HL-60 (cell line): Measurements from ENCODE around the gene BCL2.

Experiments used
- DNase-seq, 2 experiments: peaks; one replicate each; pipeline ENCODE4 v3.0.0-alpha.2; 2010 to 2020; ENCODE audit warnings: low read depth in 1 of 2, low spot score in 1 of 2
- H3K27ac ChIP-seq: fragments of 250-450 bp; sonication (Bioruptor Pico); replicated peaks from 2 replicates; pipeline ENCODE4 v1.5.1; 2020; ENCODE audit warnings: mild to moderate bottlenecking, moderate library complexity
- H3K27me3 ChIP-seq: fragments of 250-450 bp; sonication (Bioruptor Pico); 2 replicates; pipeline ENCODE4 v1.5.1; 2021; ENCODE audit warnings: mild to moderate bottlenecking, moderate library complexity; ENCODE audit not compliant: insufficient read depth, poor library complexity, severe bottlenecking
- H3K4me3 ChIP-seq: replicated peaks from 2 replicates; pipeline ENCODE4 v1.5.1; 2011; ENCODE audit warnings: mild to moderate bottlenecking, control low read depth, low read length; ENCODE audit not compliant: insufficient read depth
- GABPA ChIP-seq: IDR thresholded peaks from 2 replicates; pipeline ENCODE4 v1.6.1; 2012; ENCODE audit warnings: low read depth
- POLR2AphosphoS5 ChIP-seq: IDR thresholded peaks from 2 replicates; pipeline ENCODE4 v1.6.1; 2012; ENCODE audit warnings: low read depth
- SPI1 ChIP-seq: IDR thresholded peaks from 2 replicates; pipeline ENCODE4 v1.6.1; 2012; ENCODE audit warnings: low read depth, mild to moderate bottlenecking, borderline replicate concordance
- TF ChIP-seq, protein P1 (sequence below): IDR thresholded peaks from 2 replicates; pipeline ENCODE4 v1.6.1; 2012; ENCODE audit warnings: low read depth; ENCODE audit not compliant: insufficient replicate concordance
- TF ChIP-seq, protein P2 (sequence below): IDR thresholded peaks from one replicate; pipeline ENCODE4 v1.5.1; 2011; ENCODE audit warnings: low read length, control low read depth, inconsistent platforms; ENCODE audit not compliant: insufficient read depth

Gene BCL2

DNA sequence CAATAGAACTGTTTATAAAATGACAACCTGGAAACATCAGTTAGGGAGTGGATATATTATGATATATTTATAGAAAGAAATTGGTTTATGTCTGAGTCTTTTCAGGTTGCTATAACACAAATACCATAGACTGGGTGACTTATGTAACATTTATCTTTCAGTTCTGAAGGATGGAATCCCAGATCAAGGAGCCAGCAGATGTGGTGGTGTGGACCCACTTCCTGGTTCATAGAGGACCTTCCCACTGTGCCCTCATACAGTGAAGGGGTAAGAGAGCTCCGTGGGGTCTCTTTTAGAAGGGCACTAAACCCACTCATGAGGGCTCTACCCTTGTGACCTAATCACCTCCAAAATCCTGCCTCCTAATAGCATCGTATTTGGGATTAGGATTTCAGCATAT, 86.7 kb downstream of the BCL2 start:
- Histone ChIP-seq H3K27ac (no peak overlapping the region), H3K27me3 (no peaks in the 10 kb centered on the region), H3K4me3 (no peak overlapping the region)
- TF ChIP-seq, protein P1, sequence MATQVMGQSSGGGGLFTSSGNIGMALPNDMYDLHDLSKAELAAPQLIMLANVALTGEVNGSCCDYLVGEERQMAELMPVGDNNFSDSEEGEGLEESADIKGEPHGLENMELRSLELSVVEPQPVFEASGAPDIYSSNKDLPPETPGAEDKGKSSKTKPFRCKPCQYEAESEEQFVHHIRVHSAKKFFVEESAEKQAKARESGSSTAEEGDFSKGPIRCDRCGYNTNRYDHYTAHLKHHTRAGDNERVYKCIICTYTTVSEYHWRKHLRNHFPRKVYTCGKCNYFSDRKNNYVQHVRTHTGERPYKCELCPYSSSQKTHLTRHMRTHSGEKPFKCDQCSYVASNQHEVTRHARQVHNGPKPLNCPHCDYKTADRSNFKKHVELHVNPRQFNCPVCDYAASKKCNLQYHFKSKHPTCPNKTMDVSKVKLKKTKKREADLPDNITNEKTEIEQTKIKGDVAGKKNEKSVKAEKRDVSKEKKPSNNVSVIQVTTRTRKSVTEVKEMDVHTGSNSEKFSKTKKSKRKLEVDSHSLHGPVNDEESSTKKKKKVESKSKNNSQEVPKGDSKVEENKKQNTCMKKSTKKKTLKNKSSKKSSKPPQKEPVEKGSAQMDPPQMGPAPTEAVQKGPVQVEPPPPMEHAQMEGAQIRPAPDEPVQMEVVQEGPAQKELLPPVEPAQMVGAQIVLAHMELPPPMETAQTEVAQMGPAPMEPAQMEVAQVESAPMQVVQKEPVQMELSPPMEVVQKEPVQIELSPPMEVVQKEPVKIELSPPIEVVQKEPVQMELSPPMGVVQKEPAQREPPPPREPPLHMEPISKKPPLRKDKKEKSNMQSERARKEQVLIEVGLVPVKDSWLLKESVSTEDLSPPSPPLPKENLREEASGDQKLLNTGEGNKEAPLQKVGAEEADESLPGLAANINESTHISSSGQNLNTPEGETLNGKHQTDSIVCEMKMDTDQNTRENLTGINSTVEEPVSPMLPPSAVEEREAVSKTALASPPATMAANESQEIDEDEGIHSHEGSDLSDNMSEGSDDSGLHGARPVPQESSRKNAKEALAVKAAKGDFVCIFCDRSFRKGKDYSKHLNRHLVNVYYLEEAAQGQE, result no peak
- no peak for TF ChIP-seq GABPA
- no peak for TF ChIP-seq POLR2AphosphoS5
- TF ChIP-seq, protein P2, sequence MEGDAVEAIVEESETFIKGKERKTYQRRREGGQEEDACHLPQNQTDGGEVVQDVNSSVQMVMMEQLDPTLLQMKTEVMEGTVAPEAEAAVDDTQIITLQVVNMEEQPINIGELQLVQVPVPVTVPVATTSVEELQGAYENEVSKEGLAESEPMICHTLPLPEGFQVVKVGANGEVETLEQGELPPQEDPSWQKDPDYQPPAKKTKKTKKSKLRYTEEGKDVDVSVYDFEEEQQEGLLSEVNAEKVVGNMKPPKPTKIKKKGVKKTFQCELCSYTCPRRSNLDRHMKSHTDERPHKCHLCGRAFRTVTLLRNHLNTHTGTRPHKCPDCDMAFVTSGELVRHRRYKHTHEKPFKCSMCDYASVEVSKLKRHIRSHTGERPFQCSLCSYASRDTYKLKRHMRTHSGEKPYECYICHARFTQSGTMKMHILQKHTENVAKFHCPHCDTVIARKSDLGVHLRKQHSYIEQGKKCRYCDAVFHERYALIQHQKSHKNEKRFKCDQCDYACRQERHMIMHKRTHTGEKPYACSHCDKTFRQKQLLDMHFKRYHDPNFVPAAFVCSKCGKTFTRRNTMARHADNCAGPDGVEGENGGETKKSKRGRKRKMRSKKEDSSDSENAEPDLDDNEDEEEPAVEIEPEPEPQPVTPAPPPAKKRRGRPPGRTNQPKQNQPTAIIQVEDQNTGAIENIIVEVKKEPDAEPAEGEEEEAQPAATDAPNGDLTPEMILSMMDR, result no peak
- no peak for TF ChIP-seq SPI1
- no peak for DNase-seq

DNA sequence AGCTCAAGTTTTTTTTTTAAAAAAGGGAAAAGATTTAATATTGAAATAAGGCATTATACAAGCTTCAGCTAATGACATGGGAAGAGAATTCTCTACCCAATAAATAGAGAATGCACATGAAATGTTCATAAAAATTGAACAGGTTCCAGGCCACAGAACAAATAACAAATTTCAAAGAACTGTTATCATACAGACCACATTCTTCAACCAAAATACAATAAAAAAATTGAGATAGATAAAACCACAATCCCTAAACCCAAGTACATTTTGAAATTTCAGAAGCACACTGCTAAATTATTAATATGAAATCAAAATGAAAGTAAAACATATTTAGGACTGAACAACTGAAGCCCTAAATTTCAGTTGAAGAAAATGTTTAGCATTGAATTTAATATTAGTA, 89.6 kb downstream of the BCL2 start:
- Histone ChIP-seq H3K4me3 (no peak overlapping the region), H3K27ac (no peak overlapping the region), H3K27me3 (no peaks in the 10 kb centered on the region)
- TF ChIP-seq, protein P1, result no peak
- TF ChIP-seq, protein P2, result no peak
- no peak for TF ChIP-seq GABPA
- TF ChIP-seq POLR2AphosphoS5, result no peak
- TF ChIP-seq SPI1, result no peak
- DNase-seq, result no peak

DNA sequence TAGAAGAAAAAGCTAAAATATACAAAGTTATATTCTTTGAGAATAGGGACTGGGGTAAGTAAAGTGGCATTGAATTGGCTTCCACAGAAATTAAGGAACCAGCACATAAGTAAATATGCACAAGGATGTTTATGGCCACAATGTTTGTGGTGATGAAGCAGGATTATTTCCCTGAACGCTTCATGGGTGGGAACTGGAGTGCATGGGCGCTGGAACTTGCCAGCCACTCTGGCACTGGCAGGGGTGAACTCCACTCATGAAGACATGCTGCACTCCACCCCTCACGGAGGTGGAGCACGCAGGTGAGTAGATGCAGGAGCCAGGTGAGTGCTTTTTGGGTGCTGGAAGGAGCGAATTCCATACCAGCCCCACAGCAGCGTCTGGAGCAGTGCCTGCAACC, 94.1 kb downstream of the BCL2 start:
- TF ChIP-seq, protein P2, result no peak
- TF ChIP-seq POLR2AphosphoS5, result no peak
- TF ChIP-seq SPI1, result no peak
- TF ChIP-seq, protein P1, result no peak
- no peak for TF ChIP-seq GABPA
- Histone ChIP-seq H3K27me3 (no peaks in the 10 kb centered on the region), H3K27ac (no peak overlapping the region), H3K4me3 (no peak overlapping the region)
- no peak for DNase-seq
